ENCODE measurements around the gene SSTR3. TPM values are rescaled to one million over a fixed set of nuclear protein-coding genes. Genes with fewer than 3 reads are reported as not detected.

SSTR3 gene
- total and polyA plus RNA-seq, 2 of the 13 experiments (the other 11 are each of a cell fraction or from before 2014, with no cell fraction given), result 0.08 to 0.64 TPM

DNA sequence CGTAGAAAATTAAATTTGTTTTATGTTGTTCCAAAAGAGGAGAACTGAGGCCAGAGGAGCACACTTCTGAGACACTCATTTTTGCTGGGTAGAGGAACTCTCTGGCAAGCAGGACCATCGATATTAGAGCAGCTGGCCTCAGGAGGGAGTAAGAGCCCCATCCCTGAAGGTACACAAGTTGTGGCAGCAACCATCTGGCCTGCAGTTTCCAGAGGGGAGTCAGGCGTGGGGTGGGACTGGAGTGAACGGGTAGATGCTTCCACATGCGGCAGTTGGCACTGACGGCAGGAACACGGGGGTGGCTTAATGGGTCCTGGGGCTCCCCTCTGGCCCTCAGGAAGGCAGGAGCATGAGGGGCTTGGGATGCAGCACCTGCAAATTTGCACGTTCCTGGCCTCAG is 13.2 kb upstream of the SSTR3 start:
- H3K4me2 ChIP-seq (ENCODE audit: low read depth, low read length), result no peak overlapping the region
- TF ChIP-seq, protein P1, sequence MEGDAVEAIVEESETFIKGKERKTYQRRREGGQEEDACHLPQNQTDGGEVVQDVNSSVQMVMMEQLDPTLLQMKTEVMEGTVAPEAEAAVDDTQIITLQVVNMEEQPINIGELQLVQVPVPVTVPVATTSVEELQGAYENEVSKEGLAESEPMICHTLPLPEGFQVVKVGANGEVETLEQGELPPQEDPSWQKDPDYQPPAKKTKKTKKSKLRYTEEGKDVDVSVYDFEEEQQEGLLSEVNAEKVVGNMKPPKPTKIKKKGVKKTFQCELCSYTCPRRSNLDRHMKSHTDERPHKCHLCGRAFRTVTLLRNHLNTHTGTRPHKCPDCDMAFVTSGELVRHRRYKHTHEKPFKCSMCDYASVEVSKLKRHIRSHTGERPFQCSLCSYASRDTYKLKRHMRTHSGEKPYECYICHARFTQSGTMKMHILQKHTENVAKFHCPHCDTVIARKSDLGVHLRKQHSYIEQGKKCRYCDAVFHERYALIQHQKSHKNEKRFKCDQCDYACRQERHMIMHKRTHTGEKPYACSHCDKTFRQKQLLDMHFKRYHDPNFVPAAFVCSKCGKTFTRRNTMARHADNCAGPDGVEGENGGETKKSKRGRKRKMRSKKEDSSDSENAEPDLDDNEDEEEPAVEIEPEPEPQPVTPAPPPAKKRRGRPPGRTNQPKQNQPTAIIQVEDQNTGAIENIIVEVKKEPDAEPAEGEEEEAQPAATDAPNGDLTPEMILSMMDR (CRISPR knock-in tag; IDR thresholded peaks at IDR 0.05), result peak; percentile 38
- TF ChIP-seq STAG1 (CRISPR knock-in tag; IDR thresholded peaks at IDR 0.05) (peak; percentile 41; the same call in 1 of the 2 replicates), MTA3 (CRISPR knock-in tag; IDR thresholded peaks at IDR 0.05) (no peak)
- H4K20me1 ChIP-seq (ENCODE audit: insufficient read depth, low read length), result no peaks in the 10 kb centered on the region
- H3K27ac ChIP-seq (ENCODE audit: extremely low read length, insufficient read depth, low read length), result no peak overlapping the region
- no peak overlapping the region for H3K9ac ChIP-seq (ENCODE audit: insufficient read depth, low read depth, low read length)
- intact Hi-C loops (cut with micrococcal nuclease; ENCODE audit: unreplicated experiment) (no loop called here), in situ Hi-C loops (cut with HindIII; ENCODE audit: extremely low pct_ligation_motif_present, low pct_unique_long_range_greater_than_20kb) (no loop called here)
- DNase-seq (ENCODE audit: low spot score) (no peak), ATAC-seq (peak; percentile 31; the same call in 2 of the 3 replicates), FAIRE-seq (no peak)
- H3K79me2 ChIP-seq (ENCODE audit: insufficient read depth, low read length), result no peaks in the 10 kb centered on the region
- no peaks in the 10 kb centered on the region for H3K36me3 ChIP-seq (replicated peaks in 1 of 2; ENCODE audit: control insufficient read depth in 1 of 2, insufficient read depth in 2 of 2, low read length in 2 of 2)
- ChIA-PET POLR2A (no interaction called here), CTCF (ENCODE audit: low intra/inter-chr PET ratio, low total read pairs) (no interaction called here)
- no peak overlapping the region for H3K4me3 ChIP-seq (replicated peaks in 1 of 3; ENCODE audit: insufficient read depth in 1 of 3, low read depth in 2 of 3, low read length in 3 of 3)
- peaks cover 11% of the 10 kb centered on the region for H3K4me1 ChIP-seq (ENCODE audit: insufficient read depth, low read length)
- no peak overlapping the region for H2AFZ ChIP-seq (ENCODE audit: low read length)
- peaks cover 2 to 12% of the 10 kb centered on the region in 2 experiments; a peak in 3 of 5 replicates for H3K27me3 ChIP-seq (ENCODE audit: control insufficient read depth in 1 of 2, insufficient read depth in 2 of 2, low read length in 2 of 2)
- WGBS (ENCODE audit: low lambda C conversion rate), result 19% methylated on average over 5 of the region's 8 CpGs
- H3K9me3 ChIP-seq (ENCODE audit: low read length), result no peaks in the 10 kb centered on the region
- BruUV-seq (replicated peaks), result no TSS peak

DNA sequence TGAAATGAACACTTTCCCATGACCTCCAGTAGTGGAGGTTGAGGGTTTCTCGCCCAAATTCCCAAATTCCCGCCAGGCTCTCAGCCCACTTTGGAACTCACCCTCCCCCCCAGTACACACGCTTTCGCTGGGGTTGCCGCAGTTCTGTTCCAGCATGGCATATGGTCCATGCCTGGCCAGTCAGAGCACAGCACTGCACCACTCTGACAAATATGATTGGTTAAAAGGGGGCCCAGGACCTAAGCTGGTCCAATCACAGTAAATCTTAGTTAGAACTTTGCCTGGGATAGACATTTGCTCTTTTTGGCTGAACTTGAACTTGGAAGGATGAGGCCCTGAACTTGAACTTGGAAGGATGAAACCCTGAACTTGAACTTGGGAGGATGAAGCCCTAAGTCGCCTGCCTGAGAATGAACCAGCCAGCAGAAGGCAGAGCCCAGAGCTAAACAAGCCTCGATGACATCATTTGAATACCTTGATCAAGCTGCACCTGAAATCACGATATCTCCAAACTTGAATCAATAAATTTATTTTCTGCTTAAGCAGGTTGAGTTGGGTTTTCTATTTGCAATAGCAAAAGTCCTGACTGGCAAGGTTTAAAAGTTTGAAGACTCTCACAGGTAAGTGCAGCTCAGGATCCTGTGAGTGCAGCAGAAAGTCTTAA is 12.6 kb upstream of the SSTR3 start:
- DNase-seq (ENCODE audit: low spot score) (no peak), FAIRE-seq (no peak), ATAC-seq (peak; percentile 34; the same call in 2 of the 3 replicates)
- ChIA-PET POLR2A (no interaction called here), CTCF (ENCODE audit: low intra/inter-chr PET ratio, low total read pairs) (no interaction called here)
- Histone ChIP-seq H3K27me3 (ENCODE audit: control insufficient read depth in 1 of 2, insufficient read depth in 2 of 2, low read length in 2 of 2) (peaks cover 2 to 12% of the 10 kb centered on the region in 2 experiments; a peak in 3 of 5 replicates), H4K20me1 (ENCODE audit: insufficient read depth, low read length) (no peaks in the 10 kb centered on the region), H2AFZ (ENCODE audit: low read length) (no peak overlapping the region), H3K36me3 (replicated peaks in 1 of 2; ENCODE audit: control insufficient read depth in 1 of 2, insufficient read depth in 2 of 2, low read length in 2 of 2) (no peaks in the 10 kb centered on the region), H3K4me3 (replicated peaks in 1 of 3; ENCODE audit: insufficient read depth in 1 of 3, low read depth in 2 of 3, low read length in 3 of 3) (no peak overlapping the region), H3K4me1 (ENCODE audit: insufficient read depth, low read length) (peaks cover 6% of the 10 kb centered on the region), H3K79me2 (ENCODE audit: insufficient read depth, low read length) (no peaks in the 10 kb centered on the region), H3K9me3 (ENCODE audit: low read length) (no peaks in the 10 kb centered on the region), H3K4me2 (ENCODE audit: low read depth, low read length) (no peak overlapping the region), H3K27ac (ENCODE audit: extremely low read length, insufficient read depth, low read length) (no peak overlapping the region), H3K9ac (ENCODE audit: insufficient read depth, low read depth, low read length) (no peak overlapping the region)
- TF ChIP-seq ATF7 (IDR thresholded peaks at IDR 0.05) (peak; percentile 72), ATF7 (CRISPR knock-in tag; IDR thresholded peaks at IDR 0.05) (no peak), ZNF329 (CRISPR knock-in tag; IDR thresholded peaks at IDR 0.05; ENCODE audit: low read depth) (peak; percentile 77; the same call in 1 of the 2 replicates), ZNF512B (CRISPR knock-in tag; IDR thresholded peaks at IDR 0.05; ENCODE audit: borderline replicate concordance) (no peak), NFYC (CRISPR knock-in tag; IDR thresholded peaks at IDR 0.05) (peak; percentile 54), RAD51 (IDR thresholded peaks at IDR 0.05; ENCODE audit: borderline replicate concordance) (no peak), MED8 (CRISPR knock-in tag; IDR thresholded peaks at IDR 0.05; ENCODE audit: insufficient replicate concordance) (no peak), NCOR1 (IDR thresholded peaks at IDR 0.05; ENCODE audit: borderline replicate concordance, low read length) (peak; percentile 35; the same call in 1 of the 2 replicates), SIX1 (CRISPR knock-in tag; IDR thresholded peaks at IDR 0.05; ENCODE audit: borderline replicate concordance) (no peak), NFYB (CRISPR knock-in tag; IDR thresholded peaks at IDR 0.05) (peak; percentile 57)
- 26% methylated on average over 8 of the region's 8 CpGs for WGBS (ENCODE audit: low lambda C conversion rate)
- BruUV-seq (replicated peaks), result no TSS peak
- intact Hi-C loops (cut with micrococcal nuclease; ENCODE audit: unreplicated experiment), result no loop called here
- in situ Hi-C loops (cut with HindIII; ENCODE audit: extremely low pct_ligation_motif_present, low pct_unique_long_range_greater_than_20kb), result no loop called here
